ENCODE results near the gene POLL.

- TF ChIP-seq GATA2 (IDR thresholded peaks at IDR 0.05; ENCODE audit: low read depth, low read length) (no peak), GATA3 (IDR thresholded peaks at IDR 0.05; ENCODE audit: low read depth, low read length) (no peak)
These were observed 27.6 kb upstream of the POLL start for GRCh38 chr10:101615525-101616116.

Measured in SH-SY5Y (cell line).